Left renal cortex interstitium (tissue), 4 donors: ENCODE data around the gene DFFB. TPM values are rescaled to one million over a fixed set of nuclear protein-coding genes. Genes with fewer than 3 reads are reported as not detected.
A peak's percentile ranks its signal among the peaks of the same experiment; 100 is the strongest.
"Not testable (repeated sequence)": the region's sequence is repeated elsewhere in the genome, so short reads cannot be mapped to it uniquely, and the experiment has no call there.

Source experiments
- DNase-seq, 4 donors: peaks; one replicate each; pipeline ENCODE4 v3.0.0-alpha.2; 2013; ENCODE audit warnings: low read depth in 4 of 4, low spot score in 2 of 4, missing footprints in 1 of 4
- polyA plus RNA-seq, 4 donors: library from polyadenylated mRNA; unstranded; fragments of 120-200 nt; gene quantifications; one replicate each; pipeline ENCODE4 v1.2.1, GENCODE V29; 2013; ENCODE audit not compliant: insufficient read length in 4 of 4

The DFFB gene
- polyA plus RNA-seq, 4 donors: 5.4 to 11.1 (median 8.2) TPM

GRCh38 chr1:3907031-3907534 lies 49.8 kb downstream of the DFFB start:
- DNase-seq: no peak

GRCh38 chr1:3907621-3908165 lies 50.4 kb downstream of the DFFB start:
- no peak for DNase-seq

GRCh38 chr1:3908886-3909517 lies 51.7 kb downstream of the DFFB start:
- no peak for DNase-seq

- DNase-seq: no peak
Measured at GRCh38 chr1:3909615-3910014, 52.3 kb downstream of the DFFB start.

- DNase-seq: no peak
Measured at GRCh38 chr1:3910049-3910731, 52.9 kb downstream of the DFFB start.

GRCh38 chr1:3910857-3911845 lies 53.9 kb downstream of the DFFB start:
- peak in 3 of 4 donors; percentile 42 to 52 (median 49) for DNase-seq

- no peak for DNase-seq
Measured at GRCh38 chr1:3911981-3912808, 54.9 kb downstream of the DFFB start.

- no peak for DNase-seq
Measured at GRCh38 chr1:3912809-3913685, 55.8 kb downstream of the DFFB start.

GRCh38 chr1:3914331-3914851 lies 57.1 kb downstream of the DFFB start:
- DNase-seq: no peak

GRCh38 chr1:3914911-3915310 lies 57.6 kb downstream of the DFFB start:
- no peak for DNase-seq

- no peak for DNase-seq
Measured at GRCh38 chr1:3915551-3916121, 58.4 kb downstream of the DFFB start.

- DNase-seq: no peak
Measured at GRCh38 chr1:3917761-3918160, 60.5 kb downstream of the DFFB start.

GRCh38 chr1:3918359-3918758 lies 61.1 kb downstream of the DFFB start:
- not testable (repeated sequence) for DNase-seq

- DNase-seq: no peak
Measured at GRCh38 chr1:3918966-3919611, 61.8 kb downstream of the DFFB start.

GRCh38 chr1:3919706-3920105 lies 62.4 kb downstream of the DFFB start:
- no peak for DNase-seq

- no peak for DNase-seq
Measured at GRCh38 chr1:3921765-3922164, 64.5 kb downstream of the DFFB start.

- no peak for DNase-seq
Measured at GRCh38 chr1:3922201-3922725, 65.0 kb downstream of the DFFB start.

GRCh38 chr1:3922851-3923250 lies 65.6 kb downstream of the DFFB start:
- DNase-seq: no peak
